Astrocyte (in vitro differentiated cells and primary cell): ENCODE measurements around the gene CHKA. TPM values are rescaled to one million over a fixed set of nuclear protein-coding genes. Genes with fewer than 3 reads are reported as not detected.
A peak's percentile ranks its signal among the peaks of the same experiment; 100 is the strongest.

ENCODE experiments used
- DNase-seq: peaks from one replicate; pipeline ENCODE4 v3.0.0-alpha.2; 2010; ENCODE audit warnings: low read depth
- FAIRE-seq: peaks from 2 replicates; lab custom pipeline; 2011; peaks lifted over from hg19 to GRCh38; lab: Jason Lieb, UNC
- H2AFZ ChIP-seq: 2 replicates; pipeline ENCODE4 v1.6.0; 2012; ENCODE audit warnings: low read depth, low read length, inconsistent platforms
- H3K27ac ChIP-seq: 2 replicates; pipeline ENCODE4 v1.5.1; 2011; ENCODE audit warnings: low read depth, low read length, inconsistent platforms
- H3K27me3 ChIP-seq: 2 replicates; pipeline ENCODE4 v1.6.0; 2011; ENCODE audit warnings: low read length, inconsistent platforms; ENCODE audit not compliant: insufficient read depth
- H3K36me3 ChIP-seq: 2 replicates; pipeline ENCODE4 v1.5.1; 2011; ENCODE audit warnings: low read length, inconsistent platforms; ENCODE audit not compliant: insufficient read depth
- H3K4me1 ChIP-seq: 2 replicates; pipeline ENCODE4 v1.5.1; 2011; ENCODE audit warnings: low read length, inconsistent platforms; ENCODE audit not compliant: insufficient read depth
- H3K4me2 ChIP-seq: 2 replicates; pipeline ENCODE4 v1.6.0; 2012; ENCODE audit warnings: low read length, inconsistent platforms
- H3K4me3 ChIP-seq: 2 replicates; pipeline ENCODE4 v1.5.1; 2011; ENCODE audit warnings: low read depth, mild to moderate bottlenecking, low read length, inconsistent platforms; ENCODE audit not compliant: insufficient read depth
- H3K79me2 ChIP-seq: 2 replicates; pipeline ENCODE4 v1.6.0; 2012; ENCODE audit warnings: mild to moderate bottlenecking, low read length, inconsistent platforms; ENCODE audit not compliant: insufficient read depth
- H3K9ac ChIP-seq: 2 replicates; pipeline ENCODE4 v1.6.0; 2012; ENCODE audit warnings: mild to moderate bottlenecking, low read length, inconsistent platforms
- H3K9me3 ChIP-seq: 2 replicates; pipeline ENCODE4 v1.5.1; 2012; ENCODE audit warnings: low read depth, mild to moderate bottlenecking, low read length, inconsistent platforms; ENCODE audit not compliant: insufficient read depth
- H4K20me1 ChIP-seq: 2 replicates; pipeline ENCODE4 v1.6.0; 2012; ENCODE audit warnings: low read length, inconsistent platforms; ENCODE audit not compliant: insufficient read depth
- H3K27ac Mint-ChIP-seq: one replicate; pipeline ENCODE4 v1.8.0; 2021; ENCODE audit warnings: mild to moderate bottlenecking, mixed read lengths; ENCODE audit not compliant: unreplicated experiment
- H3K27me3 Mint-ChIP-seq: one replicate; pipeline ENCODE4 v1.8.0; 2021; ENCODE audit warnings: low read depth, mixed read lengths; ENCODE audit not compliant: unreplicated experiment
- H3K36me3 Mint-ChIP-seq: one replicate; pipeline ENCODE4 v1.8.0; 2021; ENCODE audit warnings: low read depth, mixed read lengths; ENCODE audit not compliant: unreplicated experiment
- H3K4me1 Mint-ChIP-seq: one replicate; pipeline ENCODE4 v1.8.0; 2021; ENCODE audit warnings: low read depth, mixed read lengths; ENCODE audit not compliant: unreplicated experiment
- H3K4me3 Mint-ChIP-seq: one replicate; pipeline ENCODE4 v1.8.0; 2021; ENCODE audit warnings: mild to moderate bottlenecking, moderate library complexity, mixed read lengths; ENCODE audit not compliant: unreplicated experiment
- H3K9me3 Mint-ChIP-seq: one replicate; pipeline ENCODE4 v1.8.0; 2021; ENCODE audit warnings: mild to moderate bottlenecking, mixed read lengths; ENCODE audit not compliant: unreplicated experiment
- EZH2 ChIP-seq: IDR thresholded peaks from 2 replicates; pipeline ENCODE4 v1.6.1; 2012; ENCODE audit warnings: mild to moderate bottlenecking, low read length, inconsistent platforms; ENCODE audit not compliant: insufficient read depth
- total RNA-seq: library from RNA; stranded (reverse); gene quantifications from 2 replicates; pipeline ENCODE4 v1.2.1, GENCODE V29; 2021
- TF ChIP-seq, protein P1 (sequence below): IDR thresholded peaks from 2 replicates; pipeline ENCODE4 v1.5.1; 2011; ENCODE audit warnings: low read depth, mild to moderate bottlenecking, inconsistent platforms, low read length, moderate library complexity; ENCODE audit not compliant: insufficient read depth

The CHKA gene
- total RNA-seq, 1 donor from 2014 or later, result 37.7 TPM

DNA sequence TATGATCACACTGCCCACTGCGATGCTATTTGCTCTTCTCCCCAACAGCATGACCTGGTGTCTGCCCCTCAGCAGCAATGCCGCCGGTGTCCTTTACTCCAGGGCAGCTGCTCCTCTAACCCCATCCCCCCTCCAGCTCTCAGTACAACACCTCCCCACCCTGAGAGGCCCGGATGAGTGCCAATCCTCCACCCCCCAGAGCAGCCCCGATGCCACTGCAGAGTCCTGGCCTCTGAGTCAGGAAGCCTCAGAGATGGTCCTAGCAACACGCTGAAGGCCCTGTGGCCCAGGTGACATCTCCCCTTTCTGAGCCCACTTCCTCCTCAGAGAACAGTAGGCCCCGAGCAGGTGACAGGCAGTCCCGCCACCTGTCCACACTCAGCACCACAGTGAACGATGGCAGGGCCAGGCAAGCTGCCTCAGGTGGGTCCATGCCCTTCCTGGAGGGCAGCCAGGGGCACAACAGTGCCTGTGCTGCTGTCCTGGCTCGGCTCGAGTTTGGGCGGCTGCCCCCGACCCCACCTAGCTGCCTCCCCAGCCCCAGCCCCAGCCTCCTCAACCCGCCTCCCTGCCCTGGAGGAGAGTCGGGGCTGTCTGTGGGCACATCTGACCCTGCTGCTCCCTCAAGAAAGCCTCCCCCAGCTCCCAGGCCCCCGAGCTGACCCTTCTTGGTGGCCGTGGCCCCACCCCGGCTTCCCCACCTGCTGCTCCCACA is 94.6 kb downstream of the CHKA start:
- H3K27ac Mint-ChIP-seq, result no peak overlapping the region
- FAIRE-seq, result no peak
- H4K20me1 ChIP-seq, result no peaks in the 10 kb centered on the region

DNA sequence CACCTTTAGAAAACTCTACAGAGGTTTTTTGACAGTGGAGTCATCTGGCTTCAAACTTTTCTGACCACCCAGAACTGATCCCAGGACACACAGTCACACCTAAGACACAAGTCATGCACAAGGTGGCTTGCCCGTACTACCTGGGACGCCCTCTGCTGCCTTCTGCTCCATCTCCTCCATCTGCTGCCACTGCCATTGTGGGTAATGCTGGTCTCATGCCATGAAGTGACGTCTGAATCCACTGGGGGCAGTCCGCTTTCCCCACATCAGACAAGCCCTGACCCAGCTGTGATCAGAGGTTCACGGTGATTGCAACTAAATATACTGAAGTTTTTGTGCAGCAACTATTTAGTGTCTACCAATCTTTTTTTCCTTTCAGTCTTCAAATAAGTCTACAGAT is 96.1 kb downstream of the CHKA start:
- no peak overlapping the region for H3K4me2 ChIP-seq
- no peak overlapping the region for H3K27ac Mint-ChIP-seq
- no peaks in the 10 kb centered on the region for H3K9me3 ChIP-seq
- H3K27me3 ChIP-seq, result no peaks in the 10 kb centered on the region
- H3K36me3 ChIP-seq, result no peaks in the 10 kb centered on the region
- TF ChIP-seq, protein P1, sequence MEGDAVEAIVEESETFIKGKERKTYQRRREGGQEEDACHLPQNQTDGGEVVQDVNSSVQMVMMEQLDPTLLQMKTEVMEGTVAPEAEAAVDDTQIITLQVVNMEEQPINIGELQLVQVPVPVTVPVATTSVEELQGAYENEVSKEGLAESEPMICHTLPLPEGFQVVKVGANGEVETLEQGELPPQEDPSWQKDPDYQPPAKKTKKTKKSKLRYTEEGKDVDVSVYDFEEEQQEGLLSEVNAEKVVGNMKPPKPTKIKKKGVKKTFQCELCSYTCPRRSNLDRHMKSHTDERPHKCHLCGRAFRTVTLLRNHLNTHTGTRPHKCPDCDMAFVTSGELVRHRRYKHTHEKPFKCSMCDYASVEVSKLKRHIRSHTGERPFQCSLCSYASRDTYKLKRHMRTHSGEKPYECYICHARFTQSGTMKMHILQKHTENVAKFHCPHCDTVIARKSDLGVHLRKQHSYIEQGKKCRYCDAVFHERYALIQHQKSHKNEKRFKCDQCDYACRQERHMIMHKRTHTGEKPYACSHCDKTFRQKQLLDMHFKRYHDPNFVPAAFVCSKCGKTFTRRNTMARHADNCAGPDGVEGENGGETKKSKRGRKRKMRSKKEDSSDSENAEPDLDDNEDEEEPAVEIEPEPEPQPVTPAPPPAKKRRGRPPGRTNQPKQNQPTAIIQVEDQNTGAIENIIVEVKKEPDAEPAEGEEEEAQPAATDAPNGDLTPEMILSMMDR, result no peak
- no peak for TF ChIP-seq EZH2
- no peak overlapping the region for H3K9ac ChIP-seq
- H3K4me1 ChIP-seq, result peaks cover 41% of the 10 kb centered on the region
- H3K4me3 ChIP-seq, result no peak overlapping the region
- H2AFZ ChIP-seq, result no peak overlapping the region
- no peaks in the 10 kb centered on the region for H3K9me3 Mint-ChIP-seq
- no peaks in the 10 kb centered on the region for H4K20me1 ChIP-seq
- peaks cover 24% of the 10 kb centered on the region for H3K4me1 Mint-ChIP-seq
- no peak for DNase-seq
- peaks cover 8% of the 10 kb centered on the region for H3K79me2 ChIP-seq
- no peak overlapping the region for H3K27ac ChIP-seq
- FAIRE-seq, result no peak
- peaks cover 14% of the 10 kb centered on the region for H3K36me3 Mint-ChIP-seq
- H3K4me3 Mint-ChIP-seq, result no peak overlapping the region
- H3K27me3 Mint-ChIP-seq, result no peaks in the 10 kb centered on the region

More for the DNA sequence above, 94.6 kb downstream of the CHKA start:
- Histone ChIP-seq H3K27ac (peak overlapping the region; percentile 93), H3K36me3 (no peaks in the 10 kb centered on the region), H3K9me3 (no peaks in the 10 kb centered on the region), H3K27me3 (no peaks in the 10 kb centered on the region), H2AFZ (no peak overlapping the region), H3K4me3 (no peak overlapping the region), H3K4me1 (peaks cover 49% of the 10 kb centered on the region), H3K79me2 (peaks cover 19% of the 10 kb centered on the region), H3K4me2 (peak overlapping the region; percentile 10), H3K9ac (peak overlapping the region; percentile 78)
- H3K4me3 Mint-ChIP-seq, result peak overlapping the region; percentile 9
- TF ChIP-seq, protein P1, result no peak
- TF ChIP-seq EZH2, result no peak
- peaks cover 14% of the 10 kb centered on the region for H3K36me3 Mint-ChIP-seq
- H3K4me1 Mint-ChIP-seq, result peaks cover 29% of the 10 kb centered on the region
- no peaks in the 10 kb centered on the region for H3K27me3 Mint-ChIP-seq
- DNase-seq, result no peak
- no peaks in the 10 kb centered on the region for H3K9me3 Mint-ChIP-seq

DNA sequence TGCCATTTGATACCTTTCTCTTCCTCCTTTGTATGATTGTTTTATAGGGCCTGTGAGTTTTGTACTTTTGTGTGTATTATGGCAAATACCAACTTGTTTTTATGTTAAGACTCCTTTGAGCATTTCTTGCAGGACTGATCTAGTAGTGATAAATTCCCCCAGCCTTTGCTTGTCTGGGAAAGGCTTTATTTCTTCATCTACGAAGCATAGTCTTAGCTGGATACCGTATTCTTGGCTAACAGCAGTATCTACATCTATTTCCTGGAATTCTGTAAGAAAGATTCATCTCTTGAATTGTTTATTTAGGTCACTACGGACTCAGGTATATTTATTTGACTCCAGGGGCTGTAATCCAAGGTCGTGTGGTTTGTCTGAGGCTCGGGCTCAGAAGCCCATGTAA is 96.7 kb downstream of the CHKA start:
- no peak for FAIRE-seq

More for the DNA sequence above, 96.7 kb downstream of the CHKA start:
- peaks cover 22% of the 10 kb centered on the region for H3K4me1 Mint-ChIP-seq
- no peak overlapping the region for H3K4me3 Mint-ChIP-seq
- DNase-seq, result no peak
- Histone ChIP-seq H3K27ac (no peak overlapping the region), H3K4me2 (no peak overlapping the region), H3K4me1 (peaks cover 36% of the 10 kb centered on the region), H2AFZ (no peak overlapping the region), H3K9me3 (no peaks in the 10 kb centered on the region), H3K79me2 (peaks cover 5% of the 10 kb centered on the region), H3K9ac (no peak overlapping the region), H3K4me3 (no peak overlapping the region), H4K20me1 (no peaks in the 10 kb centered on the region), H3K27me3 (no peaks in the 10 kb centered on the region), H3K36me3 (no peaks in the 10 kb centered on the region)
- TF ChIP-seq, protein P1, result no peak
- TF ChIP-seq EZH2, result no peak
- no peaks in the 10 kb centered on the region for H3K9me3 Mint-ChIP-seq
- no peaks in the 10 kb centered on the region for H3K27me3 Mint-ChIP-seq
- peaks cover 14% of the 10 kb centered on the region for H3K36me3 Mint-ChIP-seq
- H3K27ac Mint-ChIP-seq, result no peak overlapping the region
